GM12878 (cell line): ENCODE results near the gene RAB37.

Source experiments
- EP300 ChIP-seq, 2 experiments: fragments of 150-350 bp in 1 of 2; IDR thresholded peaks; 2 replicates each; pipeline ENCODE4 v1.6.1; 2011 to 2012; ENCODE audit warnings: low read depth in 2 of 2, low read length in 2 of 2, borderline replicate concordance in 1 of 2, improper control_type of control experiment in 1 of 2, inconsistent platforms in 1 of 2; ENCODE audit not compliant: control insufficient read depth in 1 of 2
- FOS ChIP-seq: IDR thresholded peaks from 3 replicates; pipeline ENCODE4 v1.6.1; 2011; ENCODE audit warnings: borderline replicate concordance; ENCODE audit not compliant: insufficient read length; ENCODE audit errors: extremely low read depth
- HCFC1 ChIP-seq: fragments of 150-350 bp; IDR thresholded peaks from 2 replicates; pipeline ENCODE4 v1.6.1; 2014; ENCODE audit warnings: low read length
- MXI1 ChIP-seq: fragments of 150-350 bp; IDR thresholded peaks from 2 replicates; pipeline ENCODE4 v1.6.1; 2011; ENCODE audit warnings: low read depth, mild to moderate bottlenecking, inconsistent platforms, low read length, improper control_type of control experiment
- REST ChIP-seq: IDR thresholded peaks from 2 replicates; pipeline ENCODE4 v1.6.1; 2012; ENCODE audit warnings: mild to moderate bottlenecking, low read depth, low read length
- USF1 ChIP-seq: IDR thresholded peaks from 2 replicates; pipeline ENCODE4 v1.6.1; 2011; ENCODE audit warnings: borderline replicate concordance, low read depth, mild to moderate bottlenecking, moderate library complexity, mixed read lengths, low read length; ENCODE audit not compliant: insufficient read depth; ENCODE audit errors: extremely low read length

- TF ChIP-seq FOS: no peak
- no peak for TF ChIP-seq EP300 (IDR thresholded peaks at IDR 0.05; ENCODE audit: borderline replicate concordance in 1 of 2, control insufficient read depth in 1 of 2, low read depth in 2 of 2, low read length in 2 of 2)
- TF ChIP-seq USF1: no peak
- no peak for TF ChIP-seq REST
- TF ChIP-seq HCFC1: no peak
- no peak for TF ChIP-seq MXI1
Observed at GRCh38 chr17:74792586-74793105, 55.6 kb downstream of the RAB37 start.
